ENCODE measurements around the gene PLCL1.

- TF ChIP-seq RARB (CRISPR knock-in tag; IDR thresholded peaks at IDR 0.05) (no peak), ZFP30 (CRISPR knock-in tag; IDR thresholded peaks at IDR 0.05) (no peak), OSR1 (CRISPR knock-in tag; IDR thresholded peaks at IDR 0.05) (no peak), BACH2 (CRISPR knock-in tag; IDR thresholded peaks at IDR 0.05; ENCODE audit: borderline replicate concordance) (no peak), PATZ1 (CRISPR knock-in tag; IDR thresholded peaks at IDR 0.05; ENCODE audit: borderline replicate concordance) (no peak), ZNF565 (CRISPR knock-in tag; conservative IDR thresholded peaks at IDR 0.05; ENCODE audit: low read depth) (no peak), TOX (CRISPR knock-in tag; IDR thresholded peaks at IDR 0.05; ENCODE audit: borderline replicate concordance) (no peak), ZNF70 (CRISPR knock-in tag; IDR thresholded peaks at IDR 0.05) (no peak), ARNTL (CRISPR knock-in tag; IDR thresholded peaks at IDR 0.05; ENCODE audit: borderline replicate concordance, low read depth) (no peak), CSDC2 (CRISPR knock-in tag; IDR thresholded peaks at IDR 0.05) (no peak), POU6F1 (CRISPR knock-in tag; IDR thresholded peaks at IDR 0.05; ENCODE audit: borderline replicate concordance, low read depth) (no peak), ESRRG (CRISPR knock-in tag; IDR thresholded peaks at IDR 0.05) (no peak), TCF4 (CRISPR knock-in tag; IDR thresholded peaks at IDR 0.05; ENCODE audit: borderline replicate concordance) (no peak), ZC3H10 (CRISPR knock-in tag; IDR thresholded peaks at IDR 0.05) (no peak)
These were observed 330.0 kb downstream of the PLCL1 start for GRCh38 chr2:198134293-198134955.

Data from SK-N-SH treated with all-trans-retinoic acid at 6 μM for 48 hours (cell line).